GM21381 (cell line): ENCODE results near the gene KCNJ14.
"Not testable (repeated sequence)": the region's sequence is repeated elsewhere in the genome, so short reads cannot be mapped to it uniquely, and the experiment has no call there.

Experiments used
- ATAC-seq: cut with Tn5 transposase; IDR thresholded peaks from one replicate; pipeline ENCODE4 v1.9.1; 2021; ENCODE audit warnings: mild to moderate bottlenecking, moderate library complexity; ENCODE audit not compliant: unreplicated experiment

KCNJ14 gene

GRCh38 chr19:48486706-48487105, 31.3 kb downstream of the KCNJ14 start:
- not testable (repeated sequence) for ATAC-seq

- no peak for ATAC-seq
Observed at GRCh38 chr19:48487544-48487943, 32.2 kb downstream of the KCNJ14 start.

- ATAC-seq, result no peak
Observed at GRCh38 chr19:48487948-48488347, 32.6 kb downstream of the KCNJ14 start.

- not testable (repeated sequence) for ATAC-seq
Observed at GRCh38 chr19:48488478-48488877, 33.1 kb downstream of the KCNJ14 start.

- ATAC-seq, result peak; percentile 34
Observed at GRCh38 chr19:48489608-48490216, 34.3 kb downstream of the KCNJ14 start.

GRCh38 chr19:48490981-48491792, 35.8 kb downstream of the KCNJ14 start:
- ATAC-seq, result no peak

GRCh38 chr19:48491793-48492123, 36.4 kb downstream of the KCNJ14 start:
- ATAC-seq, result no peak

GRCh38 chr19:48492925-48493717, 37.7 kb downstream of the KCNJ14 start:
- ATAC-seq, result peak; percentile 53

GRCh38 chr19:48493718-48494401, 38.5 kb downstream of the KCNJ14 start:
- no peak for ATAC-seq

GRCh38 chr19:48495396-48495795, 40.0 kb downstream of the KCNJ14 start:
- ATAC-seq, result no peak

GRCh38 chr19:48496959-48497727, 41.8 kb downstream of the KCNJ14 start:
- no peak for ATAC-seq

- ATAC-seq, result no peak
Observed at GRCh38 chr19:48497728-48498594, 42.6 kb downstream of the KCNJ14 start.

GRCh38 chr19:48498595-48499311, 43.4 kb downstream of the KCNJ14 start:
- no peak for ATAC-seq

- no peak for ATAC-seq
Observed at GRCh38 chr19:48499316-48500090, 44.1 kb downstream of the KCNJ14 start.

- no peak for ATAC-seq
Observed at GRCh38 chr19:48500830-48501493, 45.6 kb downstream of the KCNJ14 start.

GRCh38 chr19:48501494-48502349, 46.3 kb downstream of the KCNJ14 start:
- ATAC-seq, result no peak
